NT2/D1 (cell line): ENCODE measurements around the gene MAPK7.
A peak's percentile ranks its signal among the peaks of the same experiment; 100 is the strongest.

Source experiments
- DNase-seq: peaks from one replicate; pipeline ENCODE4 v3.0.0-alpha.2; 2011; ENCODE audit warnings: low read depth, low spot score
- H3K27me3 ChIP-seq: 2 replicates; pipeline ENCODE4 v1.6.0; 2011; ENCODE audit warnings: mild to moderate bottlenecking; ENCODE audit not compliant: insufficient read length, insufficient read depth
- H3K36me3 ChIP-seq: 2 replicates; pipeline ENCODE4 v1.6.1; 2011; ENCODE audit warnings: mild to moderate bottlenecking, low read length, mixed read lengths; ENCODE audit not compliant: insufficient read depth, insufficient read length
- H3K4me1 ChIP-seq: 2 replicates; pipeline ENCODE4 v1.5.1; 2011; ENCODE audit not compliant: insufficient read depth, insufficient read length
- H3K4me3 ChIP-seq: 2 replicates; pipeline ENCODE4 v1.5.1; 2011; ENCODE audit warnings: low read depth; ENCODE audit not compliant: insufficient read length
- H3K9ac ChIP-seq: 2 replicates; pipeline ENCODE4 v1.6.0; 2011; ENCODE audit warnings: low read depth; ENCODE audit not compliant: insufficient read length
- H3K9me3 ChIP-seq: 2 replicates; pipeline ENCODE4 v1.5.1; 2011; ENCODE audit warnings: mild to moderate bottlenecking, low read length; ENCODE audit not compliant: insufficient read depth
- SUZ12 ChIP-seq: IDR thresholded peaks from 2 replicates; pipeline ENCODE4 v1.6.1; 2011; ENCODE audit not compliant: insufficient read length, insufficient read depth; ENCODE audit errors: extremely low read depth
- YY1 ChIP-seq: IDR thresholded peaks from 2 replicates; pipeline ENCODE4 v1.6.1; 2011; ENCODE audit not compliant: insufficient read length, insufficient read depth
- ZNF274 ChIP-seq: IDR thresholded peaks from 2 replicates; pipeline ENCODE4 v1.6.1; 2011; ENCODE audit warnings: mild to moderate bottlenecking, low read depth, low read length

The MAPK7 gene

DNA sequence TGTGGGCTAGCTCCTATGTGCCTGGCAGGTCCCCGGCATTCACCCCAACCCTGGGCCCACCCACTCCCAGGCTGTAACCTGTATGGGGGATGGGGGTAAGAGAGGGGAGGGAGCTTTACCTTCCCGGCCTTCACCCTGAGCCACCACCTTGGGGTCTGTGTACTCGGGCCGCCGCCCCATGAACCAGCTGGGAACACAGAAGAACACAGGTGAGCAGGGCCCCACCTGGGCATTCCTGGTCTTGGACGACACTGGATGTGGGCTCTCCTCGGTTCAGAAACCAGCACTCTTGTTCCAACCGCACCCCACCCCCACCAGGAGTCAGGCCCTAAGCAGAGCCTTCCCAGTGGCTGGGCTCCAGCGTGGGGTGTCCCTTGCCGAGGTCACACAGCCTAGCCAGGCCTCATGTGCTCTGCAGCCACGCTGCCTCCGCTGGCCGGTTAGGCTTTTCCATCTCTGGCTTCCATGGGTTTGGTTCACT is 34.6 kb upstream of the MAPK7 start:
- H3K9me3 ChIP-seq = no peaks in the 10 kb centered on the region
- H3K4me3 ChIP-seq = no peak overlapping the region
- DNase-seq = no peak
- peaks cover 21% of the 10 kb centered on the region for H3K36me3 ChIP-seq
- TF ChIP-seq YY1 (no peak), SUZ12 (no peak), ZNF274 (no peak)
- no peaks in the 10 kb centered on the region for H3K27me3 ChIP-seq
- H3K4me1 ChIP-seq = peaks cover 11% of the 10 kb centered on the region
- H3K9ac ChIP-seq = no peak overlapping the region

GRCh38 chr17:19344311-19345066 is 33.8 kb upstream of the MAPK7 start:
- Histone ChIP-seq H3K9me3 (no peaks in the 10 kb centered on the region), H3K4me1 (peaks cover 11% of the 10 kb centered on the region), H3K9ac (no peak overlapping the region), H3K27me3 (no peaks in the 10 kb centered on the region), H3K36me3 (peaks cover 21% of the 10 kb centered on the region), H3K4me3 (no peak overlapping the region)
- no peak for TF ChIP-seq ZNF274
- TF ChIP-seq YY1 = no peak
- no peak for TF ChIP-seq SUZ12
- no peak for DNase-seq

DNA sequence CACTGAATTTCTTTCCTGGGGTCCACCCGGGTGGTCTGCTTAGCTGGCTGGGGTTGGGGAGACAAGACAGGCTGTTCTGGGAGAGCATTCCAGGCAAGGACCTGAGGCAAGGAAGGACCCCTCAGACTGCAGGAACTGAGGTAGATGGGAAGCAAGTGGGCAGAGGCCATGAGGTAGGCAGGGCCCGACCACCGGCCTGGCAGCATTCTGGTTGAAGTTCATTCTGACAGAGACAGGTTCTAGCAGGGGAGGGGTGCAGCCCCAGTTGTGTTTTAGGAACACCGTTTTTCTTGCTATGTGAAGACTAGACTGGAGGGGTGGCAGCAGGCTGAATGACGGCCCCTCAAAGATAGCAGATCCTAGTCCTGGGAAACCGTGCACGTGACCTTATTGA is 33.2 kb upstream of the MAPK7 start:
- no peaks in the 10 kb centered on the region for H3K27me3 ChIP-seq
- no peak overlapping the region for H3K9ac ChIP-seq
- H3K9me3 ChIP-seq = no peaks in the 10 kb centered on the region
- DNase-seq = no peak
- H3K36me3 ChIP-seq = peaks cover 21% of the 10 kb centered on the region
- H3K4me1 ChIP-seq = peaks cover 11% of the 10 kb centered on the region
- no peak overlapping the region for H3K4me3 ChIP-seq
- TF ChIP-seq SUZ12 = no peak
- no peak for TF ChIP-seq YY1

GRCh38 chr17:19345486-19346350 is 32.6 kb upstream of the MAPK7 start:
- no peak for DNase-seq
- Histone ChIP-seq H3K27me3 (no peaks in the 10 kb centered on the region), H3K36me3 (peaks cover 21% of the 10 kb centered on the region), H3K9ac (no peak overlapping the region), H3K4me1 (peaks cover 11% of the 10 kb centered on the region), H3K9me3 (no peaks in the 10 kb centered on the region), H3K4me3 (no peak overlapping the region)
- TF ChIP-seq ZNF274 (no peak), SUZ12 (no peak), YY1 (no peak)

- TF ChIP-seq ZNF274 (no peak), SUZ12 (no peak), YY1 (no peak)
- H3K9ac ChIP-seq = no peak overlapping the region
- no peaks in the 10 kb centered on the region for H3K27me3 ChIP-seq
- H3K9me3 ChIP-seq = no peaks in the 10 kb centered on the region
- peaks cover 10% of the 10 kb centered on the region for H3K4me1 ChIP-seq
- no peak for DNase-seq
- peaks cover 21% of the 10 kb centered on the region for H3K36me3 ChIP-seq
- H3K4me3 ChIP-seq = no peak overlapping the region
These were observed 31.7 kb upstream of the MAPK7 start for GRCh38 chr17:19346351-19347255.

DNA sequence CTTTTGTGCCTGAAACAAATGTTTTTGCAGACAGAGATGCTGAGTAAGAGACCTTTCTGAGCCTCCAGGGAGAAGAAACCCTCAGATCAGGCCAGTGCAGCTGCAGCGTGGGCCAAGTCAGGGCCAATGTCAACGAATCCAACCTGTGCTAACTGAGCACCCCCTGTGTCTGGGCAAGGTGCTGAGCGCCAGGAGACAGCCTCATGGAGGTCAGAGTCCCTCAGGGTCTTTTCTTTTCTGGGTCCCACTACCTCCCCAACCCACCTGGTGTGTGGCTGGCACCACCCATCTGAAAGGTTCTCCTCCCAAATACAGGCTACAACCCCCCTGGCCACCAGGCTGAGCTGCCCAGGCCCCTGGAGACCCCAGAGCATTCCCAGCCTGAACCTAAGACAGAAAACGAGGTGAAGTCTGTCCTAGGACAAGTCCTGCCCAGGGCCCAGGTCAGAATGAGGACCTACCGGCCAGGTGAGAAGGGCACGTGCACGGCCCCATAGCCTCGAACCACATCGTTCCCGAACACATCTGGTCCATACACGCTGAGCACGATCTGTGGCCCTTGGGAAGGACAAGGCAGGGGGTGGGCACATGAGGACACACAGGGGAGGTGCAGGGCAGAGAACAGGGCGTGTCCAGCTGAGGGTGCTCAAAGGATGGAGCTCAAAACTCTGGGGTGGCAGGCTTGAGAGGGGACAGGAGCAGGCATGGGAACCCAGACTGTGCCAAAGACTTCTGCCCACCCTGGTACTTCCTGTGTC is 30.8 kb upstream of the MAPK7 start:
- H3K4me3 ChIP-seq = no peak overlapping the region
- TF ChIP-seq YY1 (no peak), ZNF274 (no peak), SUZ12 (no peak)
- H3K27me3 ChIP-seq = no peaks in the 10 kb centered on the region
- H3K9ac ChIP-seq = peak overlapping the region; percentile 43
- H3K4me1 ChIP-seq = peaks cover 4% of the 10 kb centered on the region
- H3K36me3 ChIP-seq = peaks cover 21% of the 10 kb centered on the region
- no peaks in the 10 kb centered on the region for H3K9me3 ChIP-seq
- DNase-seq = no peak
